GM12891 (cell line): ENCODE data around the gene DNASE1L3.
A peak's percentile ranks its signal among the peaks of the same experiment; 100 is the strongest.

Experiments used
- DNase-seq: peaks from one replicate; pipeline ENCODE4 v3.0.0; 2011; ENCODE audit warnings: low spot score; ENCODE audit not compliant: insufficient read length
- FAIRE-seq: peaks from 2 replicates; lab custom pipeline; 2011; peaks lifted over from hg19 to GRCh38; lab: Jason Lieb, UNC
- PAX5 ChIP-seq: IDR thresholded peaks from 2 replicates; pipeline ENCODE4 v1.6.1; 2011; ENCODE audit warnings: low read length, moderate library complexity, mild to moderate bottlenecking; ENCODE audit not compliant: insufficient read depth, severe bottlenecking
- POLR2A ChIP-seq: IDR thresholded peaks from 2 replicates; pipeline ENCODE4 v1.6.1; 2011; ENCODE audit warnings: low read depth, low read length, control low read depth
- POLR2AphosphoS5 ChIP-seq: IDR thresholded peaks from 2 replicates; pipeline ENCODE4 v1.6.1; 2011; ENCODE audit warnings: low read depth, low read length, control low read depth
- POU2F2 ChIP-seq: IDR thresholded peaks from 2 replicates; pipeline ENCODE4 v1.6.1; 2011; ENCODE audit warnings: low read depth, mild to moderate bottlenecking, control low read depth, low read length, moderate library complexity
- SPI1 ChIP-seq: IDR thresholded peaks from 2 replicates; pipeline ENCODE4 v1.6.1; 2011; ENCODE audit warnings: low read depth, low read length, control low read depth
- TAF1 ChIP-seq: IDR thresholded peaks from 2 replicates; pipeline ENCODE4 v1.6.1; 2011; ENCODE audit warnings: low read depth, low read length, control low read depth

Gene DNASE1L3

GRCh38 chr3:58216496-58217195 is 5.9 kb upstream of the DNASE1L3 start:
- TF ChIP-seq POLR2AphosphoS5: no peak
- TF ChIP-seq PAX5: no peak
- no peak for TF ChIP-seq SPI1
- no peak for TF ChIP-seq POU2F2
- no peak for TF ChIP-seq POLR2A
- TF ChIP-seq TAF1: no peak
- DNase-seq (no peak), FAIRE-seq (no peak)

DNA sequence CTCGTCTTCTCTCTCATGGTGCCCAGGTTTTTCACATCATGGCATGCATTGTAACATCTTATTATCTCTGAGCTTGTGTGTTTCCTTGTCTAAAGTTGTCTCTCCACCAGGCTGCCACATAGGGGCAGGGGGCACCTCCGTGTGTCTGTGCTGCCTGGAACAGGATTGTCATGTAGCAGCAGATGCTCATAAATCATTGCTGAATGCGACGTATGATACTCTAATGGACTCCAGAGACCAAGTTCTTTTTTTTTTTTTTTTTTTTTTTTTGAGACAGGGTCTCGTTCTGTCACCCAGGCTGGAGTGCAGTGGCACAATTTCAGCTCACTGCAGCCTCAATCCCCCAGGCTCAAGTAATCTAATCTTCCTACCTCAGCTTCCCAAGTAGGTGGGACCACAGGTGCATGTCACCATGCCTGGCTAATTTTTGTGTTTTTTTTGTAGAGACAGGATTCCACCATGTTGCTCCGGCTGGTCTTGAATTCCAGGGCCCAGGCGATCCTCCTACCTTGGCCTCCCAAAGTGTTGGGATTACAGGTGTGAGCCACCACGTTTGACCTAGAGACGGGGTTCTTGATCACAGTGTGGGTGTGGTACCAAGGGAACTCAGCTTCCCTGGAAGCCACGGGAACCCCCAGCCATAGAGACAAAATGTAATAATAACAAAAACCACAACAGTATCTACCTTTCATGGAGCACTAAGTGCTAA is 4.7 kb upstream of the DNASE1L3 start:
- no peak for TF ChIP-seq POLR2AphosphoS5
- no peak for TF ChIP-seq SPI1
- FAIRE-seq: peak; percentile 28
- DNase-seq: no peak

DNA sequence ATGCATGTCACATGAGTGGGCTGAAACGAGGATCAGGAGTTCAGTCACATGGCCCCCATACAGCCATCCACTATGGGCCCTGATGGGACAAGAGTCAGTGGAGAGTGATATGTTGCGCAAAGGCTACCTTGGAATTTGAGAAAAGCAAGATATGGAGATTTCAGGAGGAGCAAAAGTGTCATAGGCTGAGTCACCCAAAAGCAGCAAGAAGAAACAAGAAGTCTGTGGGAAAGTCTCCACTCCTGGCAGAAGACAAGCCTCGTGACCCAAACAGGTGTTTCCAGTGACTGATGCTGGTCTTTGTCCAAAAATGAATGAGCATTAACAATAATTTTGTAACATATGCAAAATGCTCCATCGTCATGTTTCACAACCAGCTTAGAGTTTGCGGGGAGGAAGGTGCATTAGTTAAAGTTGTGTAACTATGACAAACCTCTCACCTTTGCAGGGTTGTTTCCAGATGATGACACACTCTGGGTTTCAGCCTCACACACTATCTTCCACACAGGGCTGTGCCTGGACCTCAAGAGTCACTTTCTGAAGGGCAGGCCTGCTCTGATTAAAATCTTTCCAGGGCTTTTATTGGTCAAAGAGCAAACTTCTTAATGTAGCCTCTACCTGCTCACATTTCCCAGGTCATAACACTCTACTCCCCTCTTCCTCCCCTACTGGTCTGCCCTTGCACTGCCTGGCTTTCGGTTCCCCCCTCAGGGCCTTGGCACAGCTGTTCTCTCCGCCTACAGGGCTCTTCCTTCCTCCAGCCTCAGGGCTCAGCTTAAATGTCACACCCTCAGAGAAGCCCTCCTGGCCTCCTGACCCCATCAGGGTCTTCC is 3.9 kb upstream of the DNASE1L3 start:
- TF ChIP-seq POLR2A (0 out of 2 replicates have a peak, but pooled peaks have one; percentile 25), TAF1 (0 out of 2 replicates have a peak, but pooled peaks have one; percentile 49), SPI1 (peak; percentile 92), PAX5 (no peak), POU2F2 (peak; percentile 89), POLR2AphosphoS5 (peak; percentile 29; the same call in 1 of the 2 replicates)
- FAIRE-seq: peak; percentile 97
- no peak for DNase-seq

DNA sequence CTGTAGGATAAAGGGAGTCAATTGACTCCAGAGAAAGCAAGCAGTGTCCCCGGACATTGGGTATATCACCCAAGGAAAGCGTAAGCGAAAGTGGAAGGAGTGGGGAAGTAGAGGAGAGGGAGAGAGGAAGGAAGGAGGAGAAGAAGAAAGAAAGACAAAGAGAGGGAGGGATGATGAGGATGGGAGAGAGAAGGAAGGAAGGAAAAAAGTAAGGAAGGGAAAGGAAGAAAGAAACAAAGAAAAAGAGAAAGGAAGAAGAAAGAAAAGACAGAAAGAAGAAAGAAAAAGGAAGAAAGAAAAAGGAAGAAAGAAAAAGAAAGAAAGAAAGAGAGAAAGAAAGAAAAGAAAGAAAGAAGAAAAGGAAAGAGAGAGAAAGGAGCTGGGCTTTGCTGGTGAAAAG is 839 bp downstream of the DNASE1L3 start:
- FAIRE-seq (no peak), DNase-seq (no peak)
- no peak for TF ChIP-seq POLR2AphosphoS5
- no peak for TF ChIP-seq POU2F2
- TF ChIP-seq POLR2A: no peak
- no peak for TF ChIP-seq SPI1
- no peak for TF ChIP-seq TAF1
- TF ChIP-seq PAX5: no peak

DNA sequence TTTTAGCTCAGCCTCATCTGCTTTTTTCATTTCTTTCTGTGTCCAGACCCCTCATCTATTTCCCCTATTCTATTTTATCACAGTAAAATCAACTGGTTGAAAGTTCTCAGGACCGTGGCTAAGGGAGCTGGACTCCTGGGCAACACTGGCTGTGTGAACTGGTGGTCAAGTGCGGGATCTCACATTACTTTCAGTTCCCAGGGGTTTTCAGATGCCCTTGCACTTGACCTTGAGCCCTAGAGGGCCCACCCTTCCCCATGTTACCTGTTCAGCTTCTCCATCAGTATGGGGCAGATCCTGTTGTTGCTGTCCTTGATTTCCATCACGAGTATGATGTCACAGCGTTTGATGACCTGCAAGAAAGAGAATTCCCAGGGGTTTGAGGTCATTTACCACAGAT is 2.8 kb downstream of the DNASE1L3 start:
- peak; percentile 5 for FAIRE-seq
- TF ChIP-seq POU2F2: no peak
- TF ChIP-seq SPI1: no peak
- TF ChIP-seq POLR2AphosphoS5: no peak
- no peak for TF ChIP-seq PAX5
- TF ChIP-seq POLR2A: no peak
- TF ChIP-seq TAF1: no peak
- no peak for DNase-seq

DNA sequence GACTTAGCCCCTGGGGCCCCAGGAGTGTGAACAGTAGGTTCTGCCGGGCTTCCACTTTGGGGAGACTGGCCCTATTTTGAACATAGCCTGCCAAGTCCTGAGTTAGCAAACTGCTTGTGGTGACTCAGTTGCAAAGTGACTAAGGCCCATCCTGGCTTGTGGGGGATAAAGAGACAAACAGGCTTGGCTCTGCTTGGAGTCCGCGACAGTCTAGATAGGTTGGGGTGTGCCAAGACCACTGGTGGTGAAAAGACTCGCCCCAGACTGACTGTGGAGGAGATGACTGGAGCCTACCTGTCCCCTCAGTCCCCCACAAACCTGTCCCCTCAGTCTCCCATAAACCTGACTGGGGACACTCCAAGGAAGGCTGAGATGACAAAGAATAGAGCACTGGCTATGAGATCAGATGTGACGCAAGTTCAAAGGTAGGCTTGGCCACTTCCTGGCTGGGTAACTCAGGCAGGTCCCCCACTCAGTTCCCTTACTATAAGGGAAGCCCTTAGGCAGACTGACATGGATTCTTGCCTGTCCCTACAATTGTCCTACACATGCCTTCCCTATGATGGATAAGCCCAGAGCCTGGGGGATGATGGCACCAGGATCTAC is 4.3 kb downstream of the DNASE1L3 start:
- 0 out of 2 replicates have a peak, but pooled peaks have one; percentile 3 for TF ChIP-seq SPI1
- TF ChIP-seq PAX5: no peak
- no peak for DNase-seq
- peak; percentile 5 for FAIRE-seq

DNA sequence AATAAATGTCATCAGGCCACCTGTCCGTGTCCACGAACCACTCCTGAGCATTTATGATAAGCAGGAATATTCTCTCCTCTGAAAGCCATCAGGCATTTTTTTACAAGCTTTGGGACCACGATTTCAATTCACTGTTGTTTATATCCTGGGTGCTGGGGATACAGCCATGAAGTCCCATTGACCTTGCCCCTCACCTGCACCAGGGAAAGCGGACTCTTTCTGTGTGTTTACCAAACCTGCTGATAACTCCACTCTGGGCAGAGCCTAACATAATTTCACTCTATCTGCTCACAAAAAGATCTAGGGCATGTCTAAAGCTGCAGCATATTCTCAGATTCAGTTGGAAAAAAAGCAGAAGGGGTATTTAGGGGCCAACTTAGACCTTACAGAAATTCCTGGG is 4.8 kb downstream of the DNASE1L3 start:
- TF ChIP-seq POLR2A (no peak), TAF1 (no peak), SPI1 (no peak), POLR2AphosphoS5 (no peak), POU2F2 (no peak), PAX5 (no peak)
- no peak for FAIRE-seq

GRCh38 chr3:58204720-58205119 is 6.1 kb downstream of the DNASE1L3 start:
- DNase-seq (no peak), FAIRE-seq (no peak)
- TF ChIP-seq POLR2AphosphoS5: no peak
- no peak for TF ChIP-seq TAF1
- TF ChIP-seq POU2F2: no peak
- no peak for TF ChIP-seq PAX5
- TF ChIP-seq POLR2A: no peak
- no peak for TF ChIP-seq SPI1

More for the DNA sequence above, 4.8 kb downstream of the DNASE1L3 start:
- DNase-seq: no peak

GRCh38 chr3:58203541-58203940 is 7.2 kb downstream of the DNASE1L3 start:
- TF ChIP-seq PAX5: no peak
- TF ChIP-seq POLR2A: no peak
- TF ChIP-seq POU2F2: no peak
- TF ChIP-seq POLR2AphosphoS5: no peak
- TF ChIP-seq SPI1: no peak
- no peak for TF ChIP-seq TAF1
- FAIRE-seq: no peak

More at GRCh38 chr3:58203541-58203940, 7.2 kb downstream of the DNASE1L3 start:
- DNase-seq: no peak
